ENCODE data around the gene ADAM23. TPM values are rescaled to one million over a fixed set of nuclear protein-coding genes. Genes with fewer than 3 reads are reported as not detected.

Gene ADAM23
- total and polyA plus RNA-seq, 8 donors: 0.85 to 3.9 (median 1.4) TPM; not detected in 1

- 92 to 96% (median 94%) methylated on average over 21 to 26 of the region's 26 CpGs for WGBS, 5 donors
- Histone ChIP-seq H3K36me3 (no peaks in the 10 kb centered on the region), H3K4me1 (no peaks in the 10 kb centered on the region), H3K27ac (no peak overlapping the region), H3K27me3 (no peaks in the 10 kb centered on the region), H3K9me3 (peaks cover 0 to 8% (median 5%) of the 10 kb centered on the region in 4 donors), H3K4me3 (no peak overlapping the region)
- no peak for DNase-seq
- intact Hi-C loops (cut with DNase I; ENCODE audit: low total_unique reads): no loop called here
- TF ChIP-seq EP300 (IDR thresholded peaks at IDR 0.05) (no peak), POLR2AphosphoS5 (IDR thresholded peaks at IDR 0.05) (no peak), CTCF (IDR thresholded peaks at IDR 0.05) (no peak), POLR2A (IDR thresholded peaks at IDR 0.05) (no peak)
Measured at GRCh38 chr2:206410714-206411113, 32.6 kb upstream of the ADAM23 start.

GRCh38 chr2:206415618-206416243 lies 27.6 kb upstream of the ADAM23 start:
- DNase-seq: no peak
- H3K27ac ChIP-seq: no peak overlapping the region
- no peak overlapping the region for H3K4me3 ChIP-seq
- peaks cover 0 to 6% (median 0%) of the 10 kb centered on the region in 3 donors for H3K27me3 ChIP-seq
- no peaks in the 10 kb centered on the region for H3K36me3 ChIP-seq
- intact Hi-C loops (cut with DNase I; ENCODE audit: low total_unique reads): no loop called here
- peaks cover 0 to 13% (median 5%) of the 10 kb centered on the region in 4 donors for H3K9me3 ChIP-seq
- 82 to 84% (median 83%) methylated on average over 13 of the region's 13 CpGs for WGBS, 5 donors
- no peak for TF ChIP-seq EP300 (IDR thresholded peaks at IDR 0.05)
- no peak for TF ChIP-seq POLR2A (IDR thresholded peaks at IDR 0.05)
- TF ChIP-seq CTCF (IDR thresholded peaks at IDR 0.05): no peak
- no peak for TF ChIP-seq POLR2AphosphoS5 (IDR thresholded peaks at IDR 0.05)
- H3K4me1 ChIP-seq: no peaks in the 10 kb centered on the region

DNA sequence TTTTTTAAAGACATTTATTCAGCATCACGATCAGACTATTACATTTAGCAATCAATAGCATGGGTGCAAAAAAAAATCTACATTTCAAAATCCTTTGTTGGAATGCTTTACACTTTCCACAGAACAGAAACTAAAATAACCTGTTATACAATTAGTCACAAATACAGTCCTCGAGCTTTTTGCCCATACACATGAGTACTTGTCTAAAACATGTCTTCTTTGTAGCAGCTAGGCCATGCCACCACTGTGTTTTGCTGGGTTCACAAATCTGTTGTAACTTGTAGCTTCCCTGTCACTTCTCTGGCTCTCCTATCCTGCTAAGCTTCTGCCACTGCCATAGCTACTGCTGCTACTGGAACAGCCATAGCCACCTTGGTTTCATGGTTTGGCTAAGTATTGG lies 24.4 kb upstream of the ADAM23 start:
- no peaks in the 10 kb centered on the region for H3K4me1 ChIP-seq
- TF ChIP-seq POLR2A (IDR thresholded peaks at IDR 0.05) (no peak), POLR2AphosphoS5 (IDR thresholded peaks at IDR 0.05) (no peak), CTCF (IDR thresholded peaks at IDR 0.05) (no peak), EP300 (IDR thresholded peaks at IDR 0.05) (no peak)
- no peak overlapping the region for H3K4me3 ChIP-seq
- peaks cover 0 to 10% (median 2%) of the 10 kb centered on the region in 4 donors for H3K9me3 ChIP-seq
- no peak overlapping the region for H3K27ac ChIP-seq
- H3K36me3 ChIP-seq: no peaks in the 10 kb centered on the region
- no peak for DNase-seq
- peaks cover 0 to 6% (median 0%) of the 10 kb centered on the region in 3 donors for H3K27me3 ChIP-seq
- intact Hi-C loops (cut with DNase I; ENCODE audit: low total_unique reads): no loop called here
- WGBS, 5 donors: 61 to 91% (median 80%) methylated on average over 2 of the region's 2 CpGs

DNA sequence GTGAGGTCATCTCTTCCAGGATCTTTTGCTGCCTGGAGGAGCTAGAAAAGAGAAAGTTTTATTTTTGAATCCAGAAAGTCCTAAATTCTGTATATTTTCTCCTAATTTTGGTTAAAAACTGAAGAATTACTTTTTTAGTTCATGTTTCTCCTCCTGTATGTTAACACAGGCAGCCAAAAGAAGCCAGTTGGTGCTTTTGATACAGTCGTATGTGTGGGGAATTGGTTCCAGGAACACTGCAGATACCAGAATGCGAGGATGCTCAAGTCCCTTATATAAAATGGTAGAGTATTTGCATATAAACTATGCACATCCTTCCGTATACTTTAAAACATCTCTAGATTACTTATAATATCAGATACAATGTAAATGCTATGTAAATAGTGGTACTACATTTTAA lies 22.6 kb upstream of the ADAM23 start:
- no peaks in the 10 kb centered on the region for H3K4me1 ChIP-seq
- H3K9me3 ChIP-seq: peaks cover 0 to 10% (median 2%) of the 10 kb centered on the region in 4 donors
- WGBS, 5 donors: 88 to 92% (median 88%) methylated on average over 3 of the region's 3 CpGs
- TF ChIP-seq POLR2A (IDR thresholded peaks at IDR 0.05) (no peak), CTCF (IDR thresholded peaks at IDR 0.05) (no peak), EP300 (IDR thresholded peaks at IDR 0.05) (no peak), POLR2AphosphoS5 (IDR thresholded peaks at IDR 0.05) (no peak)
- DNase-seq: no peak
- H3K4me3 ChIP-seq: no peak overlapping the region
- H3K36me3 ChIP-seq: no peaks in the 10 kb centered on the region
- intact Hi-C loops (cut with DNase I; ENCODE audit: low total_unique reads): no loop called here
- peaks cover 0 to 6% (median 0%) of the 10 kb centered on the region in 3 donors for H3K27me3 ChIP-seq
- no peak overlapping the region for H3K27ac ChIP-seq
